Ishikawa (cell line): ENCODE results near the gene DNAJB11.

Experiments
- CEBPB ChIP-seq: IDR thresholded peaks from 2 replicates; pipeline ENCODE4 v1.6.1; 2012
- TAF1 ChIP-seq: IDR thresholded peaks from 2 replicates; pipeline ENCODE4 v1.6.1; 2012; ENCODE audit warnings: low read depth, mild to moderate bottlenecking
- TF ChIP-seq, protein P1 (sequence below): IDR thresholded peaks from 2 replicates; pipeline ENCODE4 v1.6.1; 2012; ENCODE audit warnings: low read depth, mild to moderate bottlenecking

DNA sequence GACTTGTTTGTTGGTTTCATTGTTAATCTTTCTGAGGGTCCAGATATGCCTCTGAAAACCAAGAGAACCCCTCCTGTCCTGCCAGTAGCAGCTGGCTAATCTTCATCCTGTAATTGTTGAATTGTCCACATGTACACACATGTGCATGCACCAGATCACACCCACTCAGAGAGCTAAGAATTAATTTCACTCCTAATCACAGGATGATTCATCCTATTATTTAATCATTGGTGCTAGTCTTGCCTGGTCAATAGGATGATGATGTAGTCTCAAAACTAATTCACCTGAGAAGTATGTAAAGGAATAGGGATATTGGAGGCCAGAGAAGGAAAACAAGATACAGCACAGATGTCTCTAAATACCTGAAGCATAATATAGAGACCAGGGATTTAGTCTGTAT is 34.6 kb downstream of the DNAJB11 start:
- TF ChIP-seq TAF1 (no peak), CEBPB (no peak)
- TF ChIP-seq, protein P1, sequence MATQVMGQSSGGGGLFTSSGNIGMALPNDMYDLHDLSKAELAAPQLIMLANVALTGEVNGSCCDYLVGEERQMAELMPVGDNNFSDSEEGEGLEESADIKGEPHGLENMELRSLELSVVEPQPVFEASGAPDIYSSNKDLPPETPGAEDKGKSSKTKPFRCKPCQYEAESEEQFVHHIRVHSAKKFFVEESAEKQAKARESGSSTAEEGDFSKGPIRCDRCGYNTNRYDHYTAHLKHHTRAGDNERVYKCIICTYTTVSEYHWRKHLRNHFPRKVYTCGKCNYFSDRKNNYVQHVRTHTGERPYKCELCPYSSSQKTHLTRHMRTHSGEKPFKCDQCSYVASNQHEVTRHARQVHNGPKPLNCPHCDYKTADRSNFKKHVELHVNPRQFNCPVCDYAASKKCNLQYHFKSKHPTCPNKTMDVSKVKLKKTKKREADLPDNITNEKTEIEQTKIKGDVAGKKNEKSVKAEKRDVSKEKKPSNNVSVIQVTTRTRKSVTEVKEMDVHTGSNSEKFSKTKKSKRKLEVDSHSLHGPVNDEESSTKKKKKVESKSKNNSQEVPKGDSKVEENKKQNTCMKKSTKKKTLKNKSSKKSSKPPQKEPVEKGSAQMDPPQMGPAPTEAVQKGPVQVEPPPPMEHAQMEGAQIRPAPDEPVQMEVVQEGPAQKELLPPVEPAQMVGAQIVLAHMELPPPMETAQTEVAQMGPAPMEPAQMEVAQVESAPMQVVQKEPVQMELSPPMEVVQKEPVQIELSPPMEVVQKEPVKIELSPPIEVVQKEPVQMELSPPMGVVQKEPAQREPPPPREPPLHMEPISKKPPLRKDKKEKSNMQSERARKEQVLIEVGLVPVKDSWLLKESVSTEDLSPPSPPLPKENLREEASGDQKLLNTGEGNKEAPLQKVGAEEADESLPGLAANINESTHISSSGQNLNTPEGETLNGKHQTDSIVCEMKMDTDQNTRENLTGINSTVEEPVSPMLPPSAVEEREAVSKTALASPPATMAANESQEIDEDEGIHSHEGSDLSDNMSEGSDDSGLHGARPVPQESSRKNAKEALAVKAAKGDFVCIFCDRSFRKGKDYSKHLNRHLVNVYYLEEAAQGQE = no peak
